Gastrocnemius medialis (tissue), 4 donors: ENCODE data around the gene SUSD3.

Experiments used
- POLR2A ChIP-seq, 2 donors: fragments of 450-650 bp; IDR thresholded peaks; one replicate each; pipeline ENCODE4 v1.6.1; 2017; ENCODE audit warnings: antibody characterized with exemption in 2 of 2, mild to moderate bottlenecking in 2 of 2, moderate library complexity in 2 of 2
- TF ChIP-seq, protein P1 (sequence below), 5 experiments: fragments of 450-650 bp in 3 of 5; fragments of 200-600 bp in 2 of 5; sonication (generic) in 2 of 5; IDR thresholded peaks in 4 of 5; conservative IDR thresholded peaks in 1 of 5; 1 replicate in 4 of 5; 2 replicates in 1 of 5; pipeline ENCODE4 v1.5.1; 2016 to 2019; ENCODE audit warnings: antibody characterized with exemption in 5 of 5, mild to moderate bottlenecking in 3 of 5, moderate library complexity in 3 of 5

DNA sequence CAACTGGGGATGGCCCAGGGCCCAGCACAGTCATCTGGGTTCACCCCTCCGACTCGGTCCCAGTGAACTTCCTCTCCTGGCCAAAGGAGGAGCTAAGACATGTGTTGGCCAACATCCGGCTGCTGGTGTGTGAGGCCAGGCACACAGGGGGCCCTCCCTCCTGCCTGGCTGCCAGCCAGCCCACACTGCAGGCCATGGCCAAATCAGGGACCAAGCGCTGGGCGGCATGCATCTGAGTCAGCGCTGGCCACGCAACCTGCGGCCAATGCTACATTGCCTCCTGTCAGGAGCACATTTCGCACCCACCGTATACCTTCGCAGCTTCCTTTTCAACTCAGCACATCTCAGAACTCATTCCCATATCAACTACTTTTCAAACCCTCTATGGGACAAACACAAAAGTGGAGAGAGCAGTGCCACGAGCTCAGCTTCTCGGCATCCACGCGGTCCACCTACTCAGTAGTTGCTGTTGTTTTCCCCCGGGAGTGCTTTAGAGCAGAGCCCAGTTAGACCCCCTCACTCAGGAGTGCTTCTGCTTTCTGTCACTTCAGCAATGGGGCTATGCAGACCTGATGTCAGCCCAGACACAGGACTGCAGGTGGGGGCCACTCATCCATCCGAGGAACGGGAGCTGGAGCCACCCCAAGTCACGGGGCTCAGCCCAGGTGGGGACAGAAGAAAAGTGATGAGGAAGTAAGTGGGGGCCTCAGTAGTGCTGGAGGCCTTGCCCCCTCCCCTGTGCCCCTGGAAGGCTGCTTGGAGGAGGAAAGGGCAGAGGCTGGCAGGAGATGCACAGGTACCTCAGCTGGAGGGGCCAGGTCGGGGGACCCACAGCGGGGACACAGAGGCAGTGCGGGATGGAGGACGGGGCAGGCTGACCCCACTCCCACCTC is 61.7 kb downstream of the SUSD3 start:
- TF ChIP-seq POLR2A (IDR thresholded peaks at IDR 0.05): peak; percentile 21 to 29
- TF ChIP-seq, protein P1, sequence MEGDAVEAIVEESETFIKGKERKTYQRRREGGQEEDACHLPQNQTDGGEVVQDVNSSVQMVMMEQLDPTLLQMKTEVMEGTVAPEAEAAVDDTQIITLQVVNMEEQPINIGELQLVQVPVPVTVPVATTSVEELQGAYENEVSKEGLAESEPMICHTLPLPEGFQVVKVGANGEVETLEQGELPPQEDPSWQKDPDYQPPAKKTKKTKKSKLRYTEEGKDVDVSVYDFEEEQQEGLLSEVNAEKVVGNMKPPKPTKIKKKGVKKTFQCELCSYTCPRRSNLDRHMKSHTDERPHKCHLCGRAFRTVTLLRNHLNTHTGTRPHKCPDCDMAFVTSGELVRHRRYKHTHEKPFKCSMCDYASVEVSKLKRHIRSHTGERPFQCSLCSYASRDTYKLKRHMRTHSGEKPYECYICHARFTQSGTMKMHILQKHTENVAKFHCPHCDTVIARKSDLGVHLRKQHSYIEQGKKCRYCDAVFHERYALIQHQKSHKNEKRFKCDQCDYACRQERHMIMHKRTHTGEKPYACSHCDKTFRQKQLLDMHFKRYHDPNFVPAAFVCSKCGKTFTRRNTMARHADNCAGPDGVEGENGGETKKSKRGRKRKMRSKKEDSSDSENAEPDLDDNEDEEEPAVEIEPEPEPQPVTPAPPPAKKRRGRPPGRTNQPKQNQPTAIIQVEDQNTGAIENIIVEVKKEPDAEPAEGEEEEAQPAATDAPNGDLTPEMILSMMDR (IDR thresholded peaks at IDR 0.05 in 4 of 5, conservative IDR thresholded peaks at IDR 0.05 in 1 of 5): peak in 4 of 5 experiments; percentile 38 to 58 (median 45)
